ENCODE measurements around the gene CCDC112. TPM values are rescaled to one million over a fixed set of nuclear protein-coding genes. Genes with fewer than 3 reads are reported as not detected.

CCDC112 gene
- total and polyA plus RNA-seq, 9 of the 15 experiments (the other 6 are each of a cell fraction or from before 2014, with no cell fraction given), result 3.3 to 15.3 (median 7.4) TPM

GRCh38 chr5:115263078-115263380, 33.4 kb downstream of the CCDC112 start (continued):
- no peak for TF ChIP-seq MYBL2 (IDR thresholded peaks at IDR 0.05; ENCODE audit: low read depth)
- no peak for TF ChIP-seq MYBL2 (CRISPR knock-in tag; IDR thresholded peaks at IDR 0.05; ENCODE audit: borderline replicate concordance)
- no peak for TF ChIP-seq RCOR1 (IDR thresholded peaks at IDR 0.05; ENCODE audit: borderline replicate concordance in 1 of 2, low read depth in 2 of 2, low read length in 2 of 2)
- TF ChIP-seq POLR2H (tag; IDR thresholded peaks at IDR 0.05; ENCODE audit: low read depth), result no peak
- peak; percentile 66; the same call in 1 of the 2 replicates for TF ChIP-seq ZNF175 (CRISPR knock-in tag; IDR thresholded peaks at IDR 0.05; ENCODE audit: low read depth)
- no peak for TF ChIP-seq TCF7L2 (IDR thresholded peaks at IDR 0.05; ENCODE audit: low read depth, low read length)
- TF ChIP-seq ZNF766 (CRISPR knock-in tag; conservative IDR thresholded peaks at IDR 0.05), result 0 out of 2 replicates have a peak, but pooled peaks have one; percentile 17
- TF ChIP-seq SAFB2 (IDR thresholded peaks at IDR 0.05; ENCODE audit: borderline replicate concordance, low read depth, low read length, severe bottlenecking), result no peak
- TF ChIP-seq ETS2 (tag; IDR thresholded peaks at IDR 0.05; ENCODE audit: borderline replicate concordance, poor library complexity, severe bottlenecking), result no peak
- no peak for TF ChIP-seq BCLAF1 (IDR thresholded peaks at IDR 0.05; ENCODE audit: borderline replicate concordance in 1 of 2, control insufficient read depth in 1 of 2, low read depth in 2 of 2, low read length in 1 of 2)
- no peak for TF ChIP-seq NR2C2 (CRISPR knock-in tag; IDR thresholded peaks at IDR 0.05)
- TF ChIP-seq NR2C2 (tag; IDR thresholded peaks at IDR 0.05), result peak; percentile 96
- no peak for TF ChIP-seq CHCHD3 (CRISPR knock-in tag; IDR thresholded peaks at IDR 0.05)
- peak; percentile 49 for TF ChIP-seq GTF2E2 (tag; IDR thresholded peaks at IDR 0.05)
- 0 out of 2 replicates have a peak, but pooled peaks have one; percentile 4 for TF ChIP-seq NCOA1 (IDR thresholded peaks at IDR 0.05; ENCODE audit: low read depth)
- TF ChIP-seq ZNF592 (IDR thresholded peaks at IDR 0.05), result peak; percentile 32; the same call in 1 of the 2 replicates
- TF ChIP-seq NFRKB (IDR thresholded peaks at IDR 0.05; ENCODE audit: low read depth), result no peak
- no peak for TF ChIP-seq ZNF785 (CRISPR knock-in tag; IDR thresholded peaks at IDR 0.05)
- TF ChIP-seq ZNF445 (CRISPR knock-in tag; IDR thresholded peaks at IDR 0.05; ENCODE audit: low read depth), result no peak
- TF ChIP-seq, protein P1, sequence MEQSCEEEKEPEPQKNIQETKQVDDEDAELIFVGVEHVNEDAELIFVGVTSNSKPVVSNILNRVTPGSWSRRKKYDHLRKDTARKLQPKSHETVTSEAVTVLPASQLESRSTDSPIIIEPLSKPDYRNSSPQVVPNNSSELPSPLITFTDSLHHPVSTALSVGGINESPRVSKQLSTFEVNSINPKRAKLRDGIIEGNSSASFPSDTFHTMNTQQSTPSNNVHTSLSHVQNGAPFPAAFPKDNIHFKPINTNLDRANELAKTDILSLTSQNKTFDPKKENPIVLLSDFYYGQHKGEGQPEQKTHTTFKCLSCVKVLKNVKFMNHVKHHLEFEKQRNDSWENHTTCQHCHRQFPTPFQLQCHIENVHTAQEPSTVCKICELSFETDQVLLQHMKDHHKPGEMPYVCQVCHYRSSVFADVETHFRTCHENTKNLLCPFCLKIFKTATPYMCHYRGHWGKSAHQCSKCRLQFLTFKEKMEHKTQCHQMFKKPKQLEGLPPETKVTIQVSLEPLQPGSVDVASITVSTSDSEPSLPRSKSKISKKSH (CRISPR knock-in tag; IDR thresholded peaks at IDR 0.05), result no peak
- TF ChIP-seq ZFX (CRISPR knock-in tag; IDR thresholded peaks at IDR 0.05), result peak; percentile 78; the same call in 1 of the 2 replicates

All from K562 (cell line).